NCI-H1930 (cell line): ENCODE data around the gene MEAK7.
A peak's percentile ranks its signal among the peaks of the same experiment; 100 is the strongest.

Experiments
- DNase-seq, 2 experiments: peaks; one replicate each; lab custom pipeline; 2025; lab: John Stamatoyannopoulos, UW

The MEAK7 gene

DNA sequence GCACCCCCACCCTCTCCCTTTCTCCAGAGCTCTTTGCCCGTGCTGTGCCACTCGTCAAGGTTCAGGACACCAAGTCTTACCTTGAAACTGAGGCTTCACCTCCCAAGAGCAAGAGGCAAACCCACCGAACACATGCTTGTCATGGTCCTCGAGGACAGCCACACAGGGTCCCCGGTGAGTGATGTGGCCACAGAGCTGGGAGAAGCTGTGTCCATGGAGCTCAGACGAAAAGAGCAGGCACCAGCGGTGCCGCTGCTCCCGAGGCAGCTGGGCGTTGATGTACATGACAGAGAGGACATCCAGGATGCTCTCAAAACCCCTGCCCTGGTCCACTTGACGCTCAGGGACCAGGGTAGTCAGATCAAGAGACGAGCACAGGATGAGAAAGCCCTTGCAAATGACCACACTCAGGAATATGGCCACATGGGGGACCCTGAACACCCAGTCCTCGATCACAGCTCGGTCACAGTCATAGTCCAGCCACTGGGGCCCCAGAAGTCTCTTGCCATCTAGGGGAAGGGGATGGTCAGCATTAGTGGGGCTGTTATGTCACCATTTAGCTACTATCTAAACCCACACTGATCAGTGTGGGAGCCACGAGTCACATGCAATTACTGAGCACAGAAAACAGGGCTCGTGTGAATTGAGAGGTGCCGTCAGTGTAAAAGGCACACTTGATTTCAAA is 17.8 kb downstream of the MEAK7 start:
- no peak for DNase-seq

DNA sequence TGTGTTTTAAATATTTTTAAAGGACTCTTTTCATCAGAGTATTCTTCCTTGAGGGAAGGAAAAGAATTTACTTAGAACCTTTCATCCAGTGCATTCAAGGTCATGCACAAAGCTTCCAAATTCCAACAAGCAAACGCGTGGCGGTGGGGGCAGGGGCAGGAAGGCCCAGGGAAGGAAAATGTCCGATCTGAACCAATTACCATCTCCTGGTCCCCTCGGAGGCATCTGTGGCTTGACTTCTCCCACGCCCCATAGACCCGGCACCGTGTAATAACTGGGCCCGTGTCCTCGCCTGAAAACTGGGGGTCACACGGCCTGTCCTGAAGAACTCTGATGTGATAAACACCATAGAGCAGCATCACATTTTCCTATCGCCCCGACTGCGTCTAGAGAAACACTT is 18.3 kb downstream of the MEAK7 start:
- no peak for DNase-seq

DNA sequence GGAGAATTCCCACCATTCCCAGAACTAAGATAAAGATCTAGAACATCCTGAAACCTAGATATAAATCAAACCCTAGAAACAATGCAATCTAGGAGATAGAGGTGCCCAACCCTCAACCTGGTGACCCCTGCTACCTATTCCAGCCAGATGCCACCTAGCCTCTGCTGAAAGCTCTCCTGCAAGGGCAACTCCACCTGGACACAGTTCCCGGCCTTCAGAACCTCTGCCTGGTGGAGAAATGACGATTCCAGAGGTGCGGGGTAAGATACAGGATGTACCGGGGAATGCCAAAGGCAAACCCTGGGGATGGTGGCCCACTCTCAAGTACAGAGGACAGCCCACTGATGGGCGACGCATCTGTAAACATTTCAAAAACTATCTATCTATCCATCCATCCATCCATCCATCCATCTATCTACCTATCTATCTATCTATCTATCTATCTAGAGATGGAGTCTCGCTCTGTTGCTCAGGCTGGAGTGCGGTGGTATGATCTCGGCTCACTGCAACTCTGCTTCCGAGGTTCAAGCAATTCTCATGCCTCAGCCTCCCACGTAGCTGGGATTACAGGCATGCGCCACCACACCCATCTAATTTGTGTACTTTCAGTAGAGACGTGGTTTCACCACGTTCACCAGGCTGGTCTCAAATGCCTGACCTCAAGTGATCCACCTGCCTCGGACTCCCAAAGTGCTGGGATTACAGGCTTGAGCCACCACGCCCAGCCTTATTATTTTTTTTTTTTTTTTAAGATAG is 19.0 kb downstream of the MEAK7 start:
- DNase-seq: no peak

- DNase-seq: peak in 1 of 2 experiments; percentile 5
Observed at GRCh38 chr16:84484579-84485254, 19.7 kb downstream of the MEAK7 start.

DNA sequence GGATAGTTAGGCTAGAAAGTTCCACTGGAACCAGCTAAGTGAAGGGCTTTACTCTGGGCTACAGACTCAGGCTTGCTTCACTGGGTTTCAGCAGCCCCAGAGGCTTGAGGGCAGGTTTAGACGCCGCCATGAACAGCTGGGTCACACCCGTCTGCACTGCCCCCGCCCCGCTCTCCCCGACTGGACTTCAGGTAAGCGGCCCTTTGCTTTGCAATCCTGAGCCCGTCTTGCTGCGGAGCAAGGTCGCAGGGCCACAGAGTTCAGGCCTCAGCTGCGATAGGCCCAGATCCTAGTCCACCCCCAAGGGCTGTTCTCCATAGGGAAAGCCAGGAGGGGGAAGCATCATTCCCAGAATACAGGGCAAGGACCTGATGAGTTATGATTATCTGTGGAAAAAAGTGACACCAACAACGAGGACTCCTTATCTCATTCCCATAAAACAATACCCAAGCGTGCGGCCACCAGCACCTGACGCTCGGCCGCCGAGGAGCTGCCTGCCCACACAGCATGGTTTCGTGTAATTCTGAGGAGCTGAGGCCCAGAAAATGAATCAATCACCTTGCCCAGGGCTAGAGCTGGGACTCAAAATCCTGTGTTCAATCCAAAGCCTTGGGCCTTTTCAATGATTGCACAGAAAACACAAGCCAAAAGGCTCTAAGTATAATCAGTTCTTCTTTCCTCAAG is 20.4 kb downstream of the MEAK7 start:
- DNase-seq: no peak

DNA sequence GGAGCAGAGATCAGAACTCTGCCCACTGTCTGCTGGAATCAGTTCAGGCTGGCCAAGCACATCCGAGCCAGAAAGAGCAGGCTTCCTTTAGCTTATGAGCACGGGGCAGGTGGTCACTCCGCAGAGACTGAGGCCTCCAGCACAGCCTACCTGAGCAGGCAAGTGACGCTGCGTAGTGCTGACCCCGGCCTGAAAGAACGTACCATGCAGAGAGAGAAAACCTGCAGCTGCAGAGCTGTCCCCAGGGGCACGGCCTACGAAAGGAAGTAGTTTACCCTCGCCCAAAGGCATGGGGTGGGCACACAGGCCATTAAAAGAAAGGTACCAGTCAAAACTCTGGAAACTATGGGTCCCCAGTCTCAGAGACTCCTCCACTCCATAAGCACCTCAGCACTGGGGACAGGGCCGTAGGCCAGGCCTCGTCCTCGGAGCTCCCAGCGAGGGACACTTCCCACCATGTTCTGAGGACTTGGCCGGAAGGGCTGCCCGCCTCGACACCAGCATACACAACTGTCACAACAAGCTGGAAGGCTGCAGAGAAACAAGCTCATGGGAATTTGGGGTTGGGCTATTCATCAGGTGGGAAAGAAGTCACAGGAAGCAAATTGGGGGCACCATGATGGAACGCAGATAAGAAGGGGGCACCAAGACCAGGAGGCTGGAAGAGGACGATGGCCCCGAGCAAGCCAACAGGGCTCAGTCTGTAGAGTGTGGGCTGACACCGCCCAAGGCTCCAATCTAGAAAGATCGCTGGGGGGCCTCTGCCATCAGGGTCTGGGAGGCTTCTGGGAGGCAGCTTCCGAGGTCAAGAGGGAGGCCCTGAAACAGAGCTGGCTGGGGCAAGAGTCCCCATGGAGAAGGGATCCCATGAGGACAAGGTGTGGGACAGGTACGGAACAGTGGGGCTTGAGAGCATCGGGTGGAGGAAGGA is 21.2 kb downstream of the MEAK7 start:
- DNase-seq: no peak

DNA sequence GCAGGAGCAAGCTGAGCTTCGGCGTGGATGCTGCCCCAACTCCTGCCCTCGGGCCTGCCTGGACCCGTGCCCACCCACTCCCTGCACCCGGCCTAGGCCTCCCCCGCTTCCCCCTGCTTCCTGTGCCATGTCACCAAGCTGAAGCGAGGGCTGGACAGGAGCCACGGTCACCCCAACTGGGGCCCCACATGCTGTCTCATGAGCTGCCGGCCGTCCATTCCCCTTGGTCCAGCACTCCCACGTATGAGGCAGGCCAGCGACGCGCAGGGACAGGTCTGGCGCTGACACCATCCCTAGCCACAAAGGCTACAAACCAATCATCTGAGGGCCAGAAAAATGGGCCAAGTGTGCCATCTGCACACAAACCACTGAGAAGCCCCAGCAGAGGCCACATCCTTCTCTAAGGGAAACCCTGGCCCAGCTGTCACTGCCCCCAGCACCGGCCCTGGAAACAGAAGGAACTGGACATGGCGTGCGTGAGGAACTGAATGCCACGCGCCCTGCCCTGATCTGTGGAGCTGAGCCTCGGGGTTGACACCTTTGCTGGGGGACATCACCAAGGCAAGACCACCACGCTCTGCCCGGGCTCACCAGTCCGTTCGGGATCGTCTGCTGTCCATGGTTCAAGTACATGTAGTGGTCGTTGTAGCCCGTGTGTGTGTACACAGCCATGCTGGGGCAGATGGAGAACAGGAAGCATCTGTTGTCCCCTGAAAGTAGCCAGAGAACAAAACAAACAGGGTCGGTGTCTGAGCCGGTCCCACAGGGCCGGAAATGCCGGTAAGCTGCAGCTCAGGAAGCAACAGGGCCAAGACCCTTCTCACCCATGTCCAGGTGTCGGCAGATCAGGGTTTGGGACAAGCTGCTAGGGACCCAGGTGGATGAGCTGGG is 22.2 kb downstream of the MEAK7 start:
- no peak for DNase-seq

DNA sequence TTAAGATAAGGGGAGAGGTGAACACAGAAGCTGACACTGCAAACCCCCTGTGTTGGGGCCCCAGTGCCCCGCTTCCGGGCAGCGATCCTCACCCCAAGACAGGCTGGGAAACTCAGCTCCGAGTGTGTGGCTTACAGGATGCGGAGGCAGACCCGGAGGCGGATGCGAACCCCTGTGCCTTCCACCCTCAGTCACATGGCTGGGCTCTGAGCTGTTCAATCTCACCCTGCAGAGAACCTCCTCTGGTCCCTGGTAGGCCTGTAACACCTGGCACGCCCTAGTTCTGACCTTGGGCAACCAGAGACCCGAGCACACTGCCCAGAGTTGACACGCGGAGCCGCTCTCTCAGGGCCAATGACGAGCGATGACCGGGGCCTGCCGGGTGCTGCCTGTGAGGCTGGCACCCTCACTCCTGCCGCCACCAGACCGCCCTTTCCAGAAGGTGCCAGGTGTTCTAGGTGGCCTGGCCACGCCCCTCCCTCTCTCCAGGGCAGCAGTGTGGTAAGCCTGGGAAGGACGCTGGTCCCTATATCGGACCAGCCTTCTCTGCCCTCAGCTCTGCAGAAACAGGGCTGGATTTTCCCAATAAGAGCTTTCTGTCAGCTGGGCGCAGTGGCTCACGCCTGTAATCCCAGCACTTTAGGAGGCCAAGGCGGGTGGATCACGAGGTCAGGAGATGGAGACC is 23.3 kb downstream of the MEAK7 start:
- no peak for DNase-seq

DNA sequence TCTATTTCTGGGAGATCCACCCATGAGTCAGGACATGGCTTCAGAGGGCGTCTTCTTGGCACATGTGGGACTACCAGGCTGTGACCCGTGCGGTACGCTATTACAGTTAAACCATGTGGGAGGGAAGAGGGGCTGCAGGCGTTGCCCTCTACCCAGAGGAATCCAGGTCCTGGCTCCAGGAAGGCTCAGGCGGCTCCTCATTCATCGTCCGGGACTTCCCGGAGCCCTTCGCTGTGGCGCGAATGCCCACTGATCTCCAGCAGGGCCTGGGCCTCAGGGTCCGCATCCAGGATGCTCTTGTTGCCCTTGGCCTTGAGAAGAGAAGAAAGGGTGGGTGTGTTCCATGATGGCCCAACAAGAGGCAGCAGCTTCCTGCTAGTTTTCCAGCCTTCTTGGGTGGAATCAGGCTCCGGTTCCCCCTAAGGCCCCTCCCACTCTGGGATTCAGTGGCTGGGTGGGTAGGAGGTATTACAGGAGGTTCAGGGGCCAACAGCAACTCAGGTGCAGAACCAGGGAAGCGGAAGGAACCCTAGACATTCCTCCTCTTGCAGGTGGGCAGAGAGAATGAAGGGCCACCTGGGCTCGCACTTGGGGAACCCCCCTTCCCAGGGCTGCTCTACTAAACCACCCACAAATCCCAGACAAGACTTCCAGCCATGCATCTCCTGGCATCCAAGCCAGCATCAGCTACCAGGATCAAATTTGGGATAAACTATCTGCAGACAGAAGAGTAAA is 24.6 kb downstream of the MEAK7 start:
- DNase-seq: no peak

GRCh38 chr16:84478172-84478947 is 26.1 kb downstream of the MEAK7 start:
- DNase-seq: no peak

GRCh38 chr16:84477661-84478060 is 26.8 kb downstream of the MEAK7 start:
- no peak for DNase-seq

GRCh38 chr16:84476401-84476800 is 28.1 kb downstream of the MEAK7 start:
- DNase-seq: no peak

GRCh38 chr16:84475643-84476240 is 28.7 kb downstream of the MEAK7 start:
- no peak for DNase-seq

DNA sequence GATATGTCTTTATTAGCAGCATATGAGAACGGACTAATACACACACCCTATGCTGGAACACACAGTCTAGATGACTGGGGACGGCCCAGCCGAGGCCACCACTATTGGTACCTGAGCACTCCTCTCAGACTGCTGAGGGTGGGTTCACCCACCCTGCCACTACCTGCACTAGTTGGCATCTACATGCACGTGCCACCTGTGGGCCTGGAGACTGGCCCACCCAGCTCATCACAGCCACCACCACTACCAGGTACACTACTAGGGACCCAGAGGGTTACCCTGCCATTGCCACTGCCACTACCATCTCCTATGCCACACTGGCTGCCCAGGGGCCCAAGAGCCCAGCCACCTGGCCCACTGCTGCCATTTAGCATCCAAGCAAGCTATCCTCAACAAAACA is 32.5 kb downstream of the MEAK7 start:
- no peak for DNase-seq

GRCh38 chr16:84471316-84471715 is 33.1 kb downstream of the MEAK7 start:
- DNase-seq: no peak

DNA sequence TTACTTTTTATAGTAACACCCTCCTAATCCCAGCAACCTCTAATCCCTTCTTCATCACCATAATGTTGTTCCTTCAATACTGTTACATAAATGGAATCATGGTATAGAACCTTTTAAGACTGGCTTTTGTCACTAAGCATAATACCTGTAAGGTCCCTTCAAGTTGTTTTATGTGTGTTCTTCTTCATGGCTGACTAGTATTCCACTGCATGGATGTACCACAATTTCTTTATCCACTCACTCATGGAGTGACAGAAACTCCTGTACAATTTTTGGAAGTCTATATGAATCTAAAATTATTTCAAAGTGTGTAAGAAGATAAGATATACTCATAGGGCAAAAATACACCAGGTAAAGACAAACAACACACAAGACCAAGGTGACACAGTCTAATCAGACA is 36.8 kb downstream of the MEAK7 start:
- no peak for DNase-seq

- DNase-seq: no peak
Observed at GRCh38 chr16:84467256-84467655, 37.2 kb downstream of the MEAK7 start.

GRCh38 chr16:84466692-84467091 is 37.8 kb downstream of the MEAK7 start:
- DNase-seq: no peak
